GM21381 (cell line): ENCODE data around the gene C5AR1.
"Not testable (repeated sequence)": the region's sequence is repeated elsewhere in the genome, so short reads cannot be mapped to it uniquely, and the experiment has no call there.

ENCODE experiments used
- ATAC-seq: cut with Tn5 transposase; IDR thresholded peaks from one replicate; pipeline ENCODE4 v1.9.1; 2021; ENCODE audit warnings: mild to moderate bottlenecking, moderate library complexity; ENCODE audit not compliant: unreplicated experiment

Gene C5AR1

GRCh38 chr19:47283405-47284059 lies 26.1 kb upstream of the C5AR1 start:
- no peak for ATAC-seq

GRCh38 chr19:47284324-47284899 lies 25.2 kb upstream of the C5AR1 start:
- no peak for ATAC-seq

- ATAC-seq, result no peak
Observed at GRCh38 chr19:47296036-47296435, 13.6 kb upstream of the C5AR1 start.

- not testable (repeated sequence) for ATAC-seq
Observed at GRCh38 chr19:47300867-47301266, 8.8 kb upstream of the C5AR1 start.

- no peak for ATAC-seq
Observed at GRCh38 chr19:47302249-47302648, 7.4 kb upstream of the C5AR1 start.

- no peak for ATAC-seq
Observed at GRCh38 chr19:47303966-47304365, 5.7 kb upstream of the C5AR1 start.

GRCh38 chr19:47305309-47305751 lies 4.3 kb upstream of the C5AR1 start:
- no peak for ATAC-seq

GRCh38 chr19:47306303-47306702 lies 3.4 kb upstream of the C5AR1 start:
- no peak for ATAC-seq

- no peak for ATAC-seq
Observed at GRCh38 chr19:47309038-47309437, 623 bp upstream of the C5AR1 start.

GRCh38 chr19:47310323-47310722 lies 662 bp downstream of the C5AR1 start:
- no peak for ATAC-seq

- ATAC-seq, result no peak
Observed at GRCh38 chr19:47310819-47311218, 1.2 kb downstream of the C5AR1 start.

GRCh38 chr19:47312366-47313006 lies 2.8 kb downstream of the C5AR1 start:
- no peak for ATAC-seq

GRCh38 chr19:47313754-47314295 lies 4.2 kb downstream of the C5AR1 start:
- ATAC-seq, result no peak

- no peak for ATAC-seq
Observed at GRCh38 chr19:47315125-47315821, 5.6 kb downstream of the C5AR1 start.

GRCh38 chr19:47316513-47316912 lies 6.9 kb downstream of the C5AR1 start:
- no peak for ATAC-seq

GRCh38 chr19:47319923-47320871 lies 10.5 kb downstream of the C5AR1 start:
- ATAC-seq, result no peak

- ATAC-seq, result no peak
Observed at GRCh38 chr19:47321630-47322029, 12.0 kb downstream of the C5AR1 start.

- ATAC-seq, result no peak
Observed at GRCh38 chr19:47322058-47322457, 12.4 kb downstream of the C5AR1 start.

GRCh38 chr19:47323409-47323808 lies 13.7 kb downstream of the C5AR1 start:
- ATAC-seq, result no peak

GRCh38 chr19:47323872-47324271 lies 14.2 kb downstream of the C5AR1 start:
- no peak for ATAC-seq
